ENCODE results near the gene TNRC6B.
A peak's percentile ranks its signal among the peaks of the same experiment; 100 is the strongest.
"Not testable (repeated sequence)": the region's sequence is repeated elsewhere in the genome, so short reads cannot be mapped to it uniquely, and the experiment has no call there.

TNRC6B gene, protein sequence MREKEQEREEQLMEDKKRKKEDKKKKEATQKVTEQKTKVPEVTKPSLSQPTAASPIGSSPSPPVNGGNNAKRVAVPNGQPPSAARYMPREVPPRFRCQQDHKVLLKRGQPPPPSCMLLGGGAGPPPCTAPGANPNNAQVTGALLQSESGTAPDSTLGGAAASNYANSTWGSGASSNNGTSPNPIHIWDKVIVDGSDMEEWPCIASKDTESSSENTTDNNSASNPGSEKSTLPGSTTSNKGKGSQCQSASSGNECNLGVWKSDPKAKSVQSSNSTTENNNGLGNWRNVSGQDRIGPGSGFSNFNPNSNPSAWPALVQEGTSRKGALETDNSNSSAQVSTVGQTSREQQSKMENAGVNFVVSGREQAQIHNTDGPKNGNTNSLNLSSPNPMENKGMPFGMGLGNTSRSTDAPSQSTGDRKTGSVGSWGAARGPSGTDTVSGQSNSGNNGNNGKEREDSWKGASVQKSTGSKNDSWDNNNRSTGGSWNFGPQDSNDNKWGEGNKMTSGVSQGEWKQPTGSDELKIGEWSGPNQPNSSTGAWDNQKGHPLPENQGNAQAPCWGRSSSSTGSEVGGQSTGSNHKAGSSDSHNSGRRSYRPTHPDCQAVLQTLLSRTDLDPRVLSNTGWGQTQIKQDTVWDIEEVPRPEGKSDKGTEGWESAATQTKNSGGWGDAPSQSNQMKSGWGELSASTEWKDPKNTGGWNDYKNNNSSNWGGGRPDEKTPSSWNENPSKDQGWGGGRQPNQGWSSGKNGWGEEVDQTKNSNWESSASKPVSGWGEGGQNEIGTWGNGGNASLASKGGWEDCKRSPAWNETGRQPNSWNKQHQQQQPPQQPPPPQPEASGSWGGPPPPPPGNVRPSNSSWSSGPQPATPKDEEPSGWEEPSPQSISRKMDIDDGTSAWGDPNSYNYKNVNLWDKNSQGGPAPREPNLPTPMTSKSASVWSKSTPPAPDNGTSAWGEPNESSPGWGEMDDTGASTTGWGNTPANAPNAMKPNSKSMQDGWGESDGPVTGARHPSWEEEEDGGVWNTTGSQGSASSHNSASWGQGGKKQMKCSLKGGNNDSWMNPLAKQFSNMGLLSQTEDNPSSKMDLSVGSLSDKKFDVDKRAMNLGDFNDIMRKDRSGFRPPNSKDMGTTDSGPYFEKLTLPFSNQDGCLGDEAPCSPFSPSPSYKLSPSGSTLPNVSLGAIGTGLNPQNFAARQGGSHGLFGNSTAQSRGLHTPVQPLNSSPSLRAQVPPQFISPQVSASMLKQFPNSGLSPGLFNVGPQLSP (N-terminal part only)

DNA sequence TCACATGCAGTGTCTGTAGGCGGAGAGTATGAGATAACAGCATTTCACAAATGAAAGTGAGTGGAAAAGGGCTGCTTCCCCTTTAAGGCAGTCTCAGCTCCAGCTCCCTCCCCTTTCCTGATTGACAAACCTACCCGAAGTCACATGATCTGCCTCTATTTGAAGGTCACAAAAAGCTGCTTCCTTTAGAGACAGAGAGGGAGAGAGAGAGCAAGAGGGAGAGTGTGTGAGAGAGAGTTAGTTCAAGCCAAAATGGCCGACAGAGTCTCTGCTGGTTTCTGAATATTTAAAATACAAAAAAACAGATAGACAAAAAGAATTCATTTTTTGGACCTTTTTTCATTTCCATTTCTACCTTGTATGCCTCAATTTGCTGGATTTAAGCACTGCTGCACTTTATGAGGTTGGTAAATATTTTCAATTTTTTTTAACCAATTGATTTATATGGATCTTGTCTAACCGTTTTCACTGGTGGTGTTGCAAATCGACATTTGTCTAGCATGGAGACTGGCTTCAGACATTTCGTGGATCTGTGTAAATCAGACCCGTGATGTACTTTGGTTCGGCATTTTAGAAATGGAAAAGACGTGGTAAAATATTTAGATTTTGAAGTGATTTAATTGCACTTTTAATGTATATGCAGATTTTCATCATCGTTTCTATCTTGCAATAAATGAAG is at the start of gene TNRC6B:
TNRC6B (plus strand) TSS at position 188 of the 679 bp plus-strand sequence; CDS start at position 399, 211 bp downstream.
- peak within 1 kb of the TSS; percentile 71 for H3K27ac Mint-ChIP-seq (ENCODE audit: low read depth)
- DNase-seq (ENCODE audit: low spot score in 2 of 2) (peak in 1 of 2 donors; percentile 77), ATAC-seq (replicated peaks; ENCODE audit: extremely low read depth, poor library complexity, severe bottlenecking) (peak; percentile 97)
- H3K4me3 Mint-ChIP-seq = peak within 1 kb of the TSS; percentile 80
- peaks cover 60% of the 10 kb centered on the region for H3K4me1 Mint-ChIP-seq
- H3K9me3 Mint-ChIP-seq = no peaks in the 10 kb centered on the region
- H3K27me3 Mint-ChIP-seq = no peaks in the 10 kb centered on the region
- peaks cover 11% of the 10 kb centered on the region for H3K36me3 Mint-ChIP-seq (ENCODE audit: insufficient read depth)

DNA sequence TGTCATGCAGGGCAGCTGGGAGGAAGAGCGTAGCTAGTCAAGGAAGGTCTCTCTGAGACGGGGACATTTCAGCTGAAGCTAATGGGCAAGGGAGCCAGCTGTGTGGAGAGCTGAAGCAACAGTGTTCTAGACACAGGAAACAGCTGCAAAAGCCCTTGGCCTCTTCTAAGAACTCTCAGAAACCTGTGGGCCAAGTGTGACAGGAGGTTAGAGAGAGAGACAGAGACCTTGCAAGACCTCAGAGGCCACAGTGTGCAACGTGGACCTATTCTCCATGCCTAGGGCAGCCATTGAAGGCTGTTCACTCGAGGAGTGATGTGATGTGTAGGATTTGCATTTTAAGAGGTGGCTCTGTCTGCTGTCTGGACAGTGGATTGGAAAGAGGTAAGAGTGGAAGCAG is 48.7 kb upstream of the TNRC6B start:
- Mint-ChIP-seq H3K9me3 (no peaks in the 10 kb centered on the region), H3K36me3 (ENCODE audit: insufficient read depth) (peaks cover 37% of the 10 kb centered on the region), H3K27me3 (no peaks in the 10 kb centered on the region), H3K4me1 (peaks cover 40% of the 10 kb centered on the region), H3K27ac (ENCODE audit: low read depth) (peak overlapping the region; percentile 63), H3K4me3 (peak overlapping the region; percentile 1)
- peak in 1 of 2 donors; percentile 24 for DNase-seq (ENCODE audit: low spot score in 2 of 2)
- peak; percentile 90 for ATAC-seq (replicated peaks; ENCODE audit: extremely low read depth, poor library complexity, severe bottlenecking)

GRCh38 chr22:40137132-40137531 is 40.6 kb upstream of the TNRC6B start:
- ATAC-seq (replicated peaks; ENCODE audit: extremely low read depth, poor library complexity, severe bottlenecking) (no peak), DNase-seq (ENCODE audit: low spot score in 2 of 2) (no peak)
- Mint-ChIP-seq H3K27ac (ENCODE audit: low read depth) (no peak overlapping the region), H3K36me3 (ENCODE audit: insufficient read depth) (peaks cover 31% of the 10 kb centered on the region), H3K9me3 (no peaks in the 10 kb centered on the region), H3K4me3 (no peak overlapping the region), H3K4me1 (peaks cover 19% of the 10 kb centered on the region), H3K27me3 (no peaks in the 10 kb centered on the region)

GRCh38 chr22:40138866-40139265 is 38.9 kb upstream of the TNRC6B start:
- peaks cover 11% of the 10 kb centered on the region for H3K4me1 Mint-ChIP-seq
- peaks cover 33% of the 10 kb centered on the region for H3K36me3 Mint-ChIP-seq (ENCODE audit: insufficient read depth)
- no peak for DNase-seq (ENCODE audit: low spot score in 2 of 2)
- no peak overlapping the region for H3K27ac Mint-ChIP-seq (ENCODE audit: low read depth)
- H3K4me3 Mint-ChIP-seq = no peak overlapping the region
- no peaks in the 10 kb centered on the region for H3K27me3 Mint-ChIP-seq
- ATAC-seq (replicated peaks; ENCODE audit: extremely low read depth, poor library complexity, severe bottlenecking) = no peak
- no peaks in the 10 kb centered on the region for H3K9me3 Mint-ChIP-seq

GRCh38 chr22:40147388-40148176 is 30.1 kb upstream of the TNRC6B start:
- Mint-ChIP-seq H3K36me3 (ENCODE audit: insufficient read depth) (peaks cover 30% of the 10 kb centered on the region), H3K4me3 (no peak overlapping the region), H3K27me3 (no peaks in the 10 kb centered on the region), H3K9me3 (no peaks in the 10 kb centered on the region), H3K4me1 (peaks cover 17% of the 10 kb centered on the region), H3K27ac (ENCODE audit: low read depth) (peak overlapping the region; percentile 22)
- no peak for DNase-seq (ENCODE audit: low spot score in 2 of 2)
- ATAC-seq (replicated peaks; ENCODE audit: extremely low read depth, poor library complexity, severe bottlenecking) = no peak

- H3K4me1 Mint-ChIP-seq = peaks cover 11% of the 10 kb centered on the region
- DNase-seq (ENCODE audit: low spot score in 2 of 2) = no peak
- H3K9me3 Mint-ChIP-seq = no peaks in the 10 kb centered on the region
- H3K36me3 Mint-ChIP-seq (ENCODE audit: insufficient read depth) = peaks cover 19% of the 10 kb centered on the region
- H3K4me3 Mint-ChIP-seq = no peak overlapping the region
- H3K27ac Mint-ChIP-seq (ENCODE audit: low read depth) = peak overlapping the region; percentile 16
- no peak for ATAC-seq (replicated peaks; ENCODE audit: extremely low read depth, poor library complexity, severe bottlenecking)
- H3K27me3 Mint-ChIP-seq = no peaks in the 10 kb centered on the region
Observed at GRCh38 chr22:40153192-40153591, 24.5 kb upstream of the TNRC6B start.

- Mint-ChIP-seq H3K9me3 (no peaks in the 10 kb centered on the region), H3K4me3 (no peak overlapping the region), H3K27ac (ENCODE audit: low read depth) (no peak overlapping the region), H3K4me1 (peaks cover 11% of the 10 kb centered on the region), H3K27me3 (no peaks in the 10 kb centered on the region), H3K36me3 (ENCODE audit: insufficient read depth) (peaks cover 19% of the 10 kb centered on the region)
- DNase-seq (ENCODE audit: low spot score in 2 of 2) (no peak), ATAC-seq (replicated peaks; ENCODE audit: extremely low read depth, poor library complexity, severe bottlenecking) (no peak)
Observed at GRCh38 chr22:40153705-40154104, 24.0 kb upstream of the TNRC6B start.

DNA sequence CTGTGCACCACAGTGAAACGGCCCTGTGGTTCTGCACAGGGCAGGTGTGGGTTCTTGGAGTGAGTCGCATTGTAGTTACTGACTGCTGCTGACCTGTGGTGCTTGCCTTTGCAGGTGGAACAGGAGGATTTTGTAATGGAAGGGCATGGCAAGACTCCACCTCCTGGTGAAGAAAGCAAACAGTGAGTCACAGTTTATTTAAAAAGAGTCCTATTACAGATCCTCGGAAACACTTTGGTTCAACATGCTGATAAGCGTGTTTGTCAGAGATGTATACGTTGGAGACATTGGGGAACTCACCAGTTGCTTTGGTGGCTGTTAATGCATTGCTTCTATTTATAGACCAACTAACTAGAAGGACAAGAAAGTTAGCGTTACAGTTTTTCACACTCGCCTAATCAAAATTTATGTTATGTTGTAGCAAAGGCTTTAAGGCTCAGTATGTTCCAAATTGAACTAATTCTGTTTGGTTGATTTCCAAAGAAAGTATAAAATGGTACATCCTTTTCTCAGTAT is 21.7 kb upstream of the TNRC6B start:
- Mint-ChIP-seq H3K36me3 (ENCODE audit: insufficient read depth) (peaks cover 17% of the 10 kb centered on the region), H3K9me3 (no peaks in the 10 kb centered on the region), H3K4me1 (peaks cover 6% of the 10 kb centered on the region), H3K27me3 (no peaks in the 10 kb centered on the region), H3K27ac (ENCODE audit: low read depth) (no peak overlapping the region), H3K4me3 (no peak overlapping the region)
- DNase-seq (ENCODE audit: low spot score in 2 of 2) (no peak), ATAC-seq (replicated peaks; ENCODE audit: extremely low read depth, poor library complexity, severe bottlenecking) (no peak)

DNA sequence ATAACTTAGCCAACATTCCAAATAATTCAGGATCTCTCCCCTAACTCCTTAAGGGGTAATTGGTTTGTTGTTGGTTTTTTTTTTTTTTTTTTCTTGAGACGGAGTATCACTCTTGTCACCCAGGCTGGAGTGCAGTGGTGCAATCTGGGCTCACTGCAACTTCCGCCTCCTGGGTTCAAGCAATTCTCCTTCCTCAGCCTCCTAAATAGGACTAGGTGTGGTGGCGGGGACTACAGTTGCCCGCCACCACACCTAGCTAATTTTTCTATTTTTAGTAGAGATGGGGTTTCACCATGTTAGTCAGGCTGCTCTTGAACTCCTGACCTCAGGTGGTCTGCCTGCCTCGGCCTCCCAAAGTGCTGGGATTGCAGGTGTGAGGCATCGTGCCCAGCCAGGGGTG is 21.0 kb upstream of the TNRC6B start:
- H3K27me3 Mint-ChIP-seq; H3K4me3 Mint-ChIP-seq; H3K27ac Mint-ChIP-seq (ENCODE audit: low read depth); H3K4me1 Mint-ChIP-seq; DNase-seq (ENCODE audit: low spot score in 2 of 2); ATAC-seq (replicated peaks; ENCODE audit: extremely low read depth, poor library complexity, severe bottlenecking); H3K9me3 Mint-ChIP-seq: not testable (repeated sequence)
- H3K36me3 Mint-ChIP-seq (ENCODE audit: insufficient read depth) = peaks cover 15% of the 10 kb centered on the region

DNA sequence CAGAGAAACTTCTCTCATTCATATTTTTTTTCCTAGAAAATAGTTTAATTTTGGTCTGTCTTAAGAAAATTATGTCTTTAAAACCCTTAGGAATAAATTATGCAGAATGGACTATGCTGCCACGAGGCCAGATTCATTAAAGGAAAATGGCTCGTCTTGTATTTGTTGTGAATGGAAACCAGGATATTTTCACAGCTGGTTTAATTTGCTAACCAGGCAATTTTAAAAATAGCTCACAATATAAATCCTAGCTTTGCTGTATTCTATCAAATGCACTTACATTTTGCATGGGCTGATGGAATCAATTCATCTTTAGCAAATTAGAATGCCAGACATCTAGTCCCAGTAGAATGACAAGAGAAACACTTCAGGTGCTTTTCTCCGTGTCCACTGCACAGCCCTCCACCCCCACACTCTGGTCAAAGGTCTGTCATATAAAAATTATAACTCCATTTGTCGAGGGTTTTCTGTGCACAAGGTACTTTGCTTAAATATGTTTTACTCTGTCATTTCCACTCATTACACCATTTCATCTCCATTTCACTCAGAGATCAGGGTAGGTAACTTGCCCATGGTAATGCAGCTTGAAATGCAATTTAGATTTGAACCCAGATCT is 20.3 kb upstream of the TNRC6B start:
- Mint-ChIP-seq H3K4me1 (no peaks in the 10 kb centered on the region), H3K27ac (ENCODE audit: low read depth) (no peak overlapping the region), H3K36me3 (ENCODE audit: insufficient read depth) (peaks cover 15% of the 10 kb centered on the region), H3K4me3 (no peak overlapping the region), H3K27me3 (no peaks in the 10 kb centered on the region), H3K9me3 (no peaks in the 10 kb centered on the region)
- ATAC-seq (replicated peaks; ENCODE audit: extremely low read depth, poor library complexity, severe bottlenecking) (no peak), DNase-seq (ENCODE audit: low spot score in 2 of 2) (no peak)

DNA sequence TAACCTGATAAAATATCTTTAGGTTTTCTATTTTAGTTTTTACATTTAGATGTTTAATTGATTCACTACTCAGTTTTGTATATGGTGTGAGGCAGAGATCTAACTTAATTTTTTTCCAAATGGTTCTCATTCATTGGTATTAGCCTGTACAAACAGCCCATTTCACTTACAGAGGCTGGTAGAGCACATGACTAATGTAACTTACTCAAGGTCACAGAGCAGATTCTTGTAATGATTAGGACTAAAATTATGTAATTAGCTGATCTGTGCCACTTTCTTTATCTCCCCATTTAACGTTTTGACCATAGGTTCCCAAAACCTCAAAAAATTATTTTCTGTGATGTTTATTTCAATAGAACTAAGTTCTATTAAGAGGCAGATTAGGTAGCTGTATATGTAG is 16.5 kb upstream of the TNRC6B start:
- no peak overlapping the region for H3K27ac Mint-ChIP-seq (ENCODE audit: low read depth)
- peaks cover 34% of the 10 kb centered on the region for H3K36me3 Mint-ChIP-seq (ENCODE audit: insufficient read depth)
- ATAC-seq (replicated peaks; ENCODE audit: extremely low read depth, poor library complexity, severe bottlenecking) = no peak
- no peaks in the 10 kb centered on the region for H3K9me3 Mint-ChIP-seq
- no peak for DNase-seq (ENCODE audit: low spot score in 2 of 2)
- no peak overlapping the region for H3K4me3 Mint-ChIP-seq
- H3K4me1 Mint-ChIP-seq = no peaks in the 10 kb centered on the region
- no peaks in the 10 kb centered on the region for H3K27me3 Mint-ChIP-seq
